ACC112 (cell line): Measurements from ENCODE around the gene SSC4D.
A peak's percentile ranks its signal among the peaks of the same experiment; 100 is the strongest.
"Not testable (repeated sequence)": the region's sequence is repeated elsewhere in the genome, so short reads cannot be mapped to it uniquely, and the experiment has no call there.

Experiments used
- H2AFZ ChIP-seq: fragments of 200-600 bp; sonication (generic); one replicate; pipeline ENCODE4 v1.6.0; 2017; ENCODE audit warnings: antibody characterized with exemption, low read length; ENCODE audit not compliant: unreplicated experiment
- H3K27ac ChIP-seq: fragments of 200-600 bp; sonication (generic); 2 replicates; pipeline ENCODE4 v1.5.1; 2014; ENCODE audit warnings: low read depth, mild to moderate bottlenecking, antibody characterized with exemption, low read length, moderate library complexity
- H3K27me3 ChIP-seq: fragments of 200-600 bp; sonication (generic); 2 replicates; pipeline ENCODE4 v1.6.1; 2014; ENCODE audit warnings: mild to moderate bottlenecking, antibody characterized with exemption, low read length, moderate library complexity, mixed read lengths; ENCODE audit not compliant: insufficient read depth
- H3K36me3 ChIP-seq: fragments of 200-600 bp; sonication (generic); 2 replicates; pipeline ENCODE4 v1.6.1; 2016; ENCODE audit warnings: mild to moderate bottlenecking, antibody characterized with exemption, low read length, moderate library complexity, mixed read lengths; ENCODE audit not compliant: insufficient read depth
- H3K4me1 ChIP-seq: fragments of 200-600 bp; sonication (generic); one replicate; pipeline ENCODE4 v1.6.1; 2016; ENCODE audit warnings: low read length, mixed read lengths; ENCODE audit not compliant: insufficient read depth, unreplicated experiment, control insufficient read depth
- H3K4me3 ChIP-seq: fragments of 200-600 bp; sonication (generic); 2 replicates; pipeline ENCODE4 v1.5.1; 2014; ENCODE audit warnings: mild to moderate bottlenecking, low read depth, low read length
- H3K79me2 ChIP-seq: fragments of 200-600 bp; sonication (generic); one replicate; pipeline ENCODE4 v1.6.0; 2016; ENCODE audit warnings: low read length; ENCODE audit not compliant: control insufficient read depth, unreplicated experiment, insufficient read depth

The SSC4D gene

GRCh38 chr7:76430211-76430610, 20.7 kb upstream of the SSC4D start:
- Histone ChIP-seq H3K27ac (no peak overlapping the region), H3K4me3 (no peak overlapping the region), H3K4me1 (peaks cover 5% of the 10 kb centered on the region), H3K27me3 (no peaks in the 10 kb centered on the region), H2AFZ (no peak overlapping the region), H3K36me3 (no peaks in the 10 kb centered on the region), H3K79me2 (no peaks in the 10 kb centered on the region)

- H3K4me3 ChIP-seq = no peak overlapping the region
- no peaks in the 10 kb centered on the region for H3K36me3 ChIP-seq
- no peak overlapping the region for H3K27ac ChIP-seq
- no peaks in the 10 kb centered on the region for H3K27me3 ChIP-seq
- no peak overlapping the region for H2AFZ ChIP-seq
- H3K79me2 ChIP-seq = no peaks in the 10 kb centered on the region
- peaks cover 5% of the 10 kb centered on the region for H3K4me1 ChIP-seq
Observed at GRCh38 chr7:76428868-76429805, 19.6 kb upstream of the SSC4D start.

- H2AFZ ChIP-seq = no peak overlapping the region
- no peaks in the 10 kb centered on the region for H3K27me3 ChIP-seq
- no peaks in the 10 kb centered on the region for H3K79me2 ChIP-seq
- H3K36me3 ChIP-seq = no peaks in the 10 kb centered on the region
- peaks cover 9% of the 10 kb centered on the region for H3K4me1 ChIP-seq
- no peak overlapping the region for H3K4me3 ChIP-seq
- H3K27ac ChIP-seq = no peak overlapping the region
Observed at GRCh38 chr7:76428149-76428823, 18.8 kb upstream of the SSC4D start.

GRCh38 chr7:76427635-76428034, 18.1 kb upstream of the SSC4D start:
- Histone ChIP-seq H3K4me3 (no peak overlapping the region), H3K36me3 (no peaks in the 10 kb centered on the region), H3K79me2 (no peaks in the 10 kb centered on the region), H3K27ac (no peak overlapping the region), H3K4me1 (peaks cover 14% of the 10 kb centered on the region), H2AFZ (no peak overlapping the region), H3K27me3 (no peaks in the 10 kb centered on the region)

- peaks cover 17% of the 10 kb centered on the region for H3K4me1 ChIP-seq
- no peaks in the 10 kb centered on the region for H3K36me3 ChIP-seq
Observed at GRCh38 chr7:76426246-76426645, 16.7 kb upstream of the SSC4D start.

GRCh38 chr7:76425558-76425957, 16.1 kb upstream of the SSC4D start:
- H3K27ac ChIP-seq, H3K79me2 ChIP-seq, H3K4me3 ChIP-seq, H3K36me3 ChIP-seq, H2AFZ ChIP-seq, H3K27me3 ChIP-seq: not testable (repeated sequence)
- peaks cover 19% of the 10 kb centered on the region for H3K4me1 ChIP-seq

More at GRCh38 chr7:76426246-76426645, 16.7 kb upstream of the SSC4D start:
- Histone ChIP-seq H3K4me3 (no peak overlapping the region), H3K27me3 (no peaks in the 10 kb centered on the region), H2AFZ (no peak overlapping the region), H3K79me2 (no peaks in the 10 kb centered on the region), H3K27ac (no peak overlapping the region)

GRCh38 chr7:76425156-76425555, 15.7 kb upstream of the SSC4D start:
- Histone ChIP-seq H3K27ac (no peak overlapping the region), H3K4me1 (peaks cover 19% of the 10 kb centered on the region), H3K36me3 (no peaks in the 10 kb centered on the region), H3K27me3 (no peaks in the 10 kb centered on the region), H2AFZ (no peak overlapping the region), H3K4me3 (no peak overlapping the region), H3K79me2 (no peaks in the 10 kb centered on the region)

- H3K4me1 ChIP-seq = peaks cover 19% of the 10 kb centered on the region
- H3K27me3 ChIP-seq = no peaks in the 10 kb centered on the region
- H2AFZ ChIP-seq = no peak within 1 kb of the TSS
- no peaks in the 10 kb centered on the region for H3K36me3 ChIP-seq
- no peaks in the 10 kb centered on the region for H3K79me2 ChIP-seq
- H3K27ac ChIP-seq = no peak within 1 kb of the TSS
- H3K4me3 ChIP-seq = no peak within 1 kb of the TSS
Observed at GRCh38 chr7:76424413-76425111, 15.1 kb upstream of the SSC4D start, which contains the start of gene ZP3. ZP3 (plus strand) TSS chr7:76424950; CDS start chr7:76424965, 15 bp downstream.

GRCh38 chr7:76423666-76424412, 14.3 kb upstream of the SSC4D start:
- Histone ChIP-seq H3K27ac (no peak overlapping the region), H3K27me3 (no peaks in the 10 kb centered on the region), H3K36me3 (no peaks in the 10 kb centered on the region), H2AFZ (no peak overlapping the region), H3K79me2 (no peaks in the 10 kb centered on the region), H3K4me1 (peaks cover 15% of the 10 kb centered on the region), H3K4me3 (no peak overlapping the region)

GRCh38 chr7:76421097-76421496, 11.6 kb upstream of the SSC4D start:
- Histone ChIP-seq H3K4me1 (peaks cover 15% of the 10 kb centered on the region), H3K27ac (peak overlapping the region; percentile 70)
- H3K79me2 ChIP-seq, H3K4me3 ChIP-seq, H2AFZ ChIP-seq, H3K27me3 ChIP-seq, H3K36me3 ChIP-seq: not testable (repeated sequence)
